BE2C (cell line): Measurements from ENCODE around the gene GLIS1.

Experiments used
- DNase-seq: peaks from one replicate; pipeline ENCODE4 v3.0.0-alpha.2; 2020
- H3K27me3 ChIP-seq: fragments of 250-450 bp; sonication (Bioruptor Pico); 2 replicates; pipeline ENCODE4 v1.5.1; 2020; ENCODE audit warnings: mild to moderate bottlenecking
- H3K36me3 ChIP-seq: fragments of 250-450 bp; sonication (Bioruptor Pico); 2 replicates; pipeline ENCODE4 v1.5.1; 2020; ENCODE audit warnings: mild to moderate bottlenecking
- H3K4me1 ChIP-seq: fragments of 250-450 bp; sonication (Bioruptor Pico); 2 replicates; pipeline ENCODE4 v1.5.1; 2020
- H3K4me3 ChIP-seq: 2 replicates; pipeline ENCODE4 v1.5.1; 2011; ENCODE audit warnings: low read depth, low read length
- H3K9me3 ChIP-seq: fragments of 250-450 bp; sonication (Bioruptor Pico); 2 replicates; pipeline ENCODE4 v1.5.1; 2020
- CTCF ChIP-seq: IDR thresholded peaks from 2 replicates; pipeline ENCODE4 v1.5.1; 2012; ENCODE audit warnings: mild to moderate bottlenecking, low read depth, low read length

GLIS1 gene

GRCh38 chr1:53467391-53467790 is 271.6 kb downstream of the GLIS1 start:
- DNase-seq, result no peak
- Histone ChIP-seq H3K4me1 (no peaks in the 10 kb centered on the region), H3K36me3 (no peaks in the 10 kb centered on the region), H3K9me3 (no peaks in the 10 kb centered on the region), H3K4me3 (no peak overlapping the region), H3K27me3 (no peaks in the 10 kb centered on the region)
- no peak for TF ChIP-seq CTCF

GRCh38 chr1:53465023-53465957 is 273.7 kb downstream of the GLIS1 start:
- no peaks in the 10 kb centered on the region for H3K4me1 ChIP-seq
- no peaks in the 10 kb centered on the region for H3K27me3 ChIP-seq
- no peak for DNase-seq
- no peak for TF ChIP-seq CTCF
- no peak overlapping the region for H3K4me3 ChIP-seq
- no peaks in the 10 kb centered on the region for H3K9me3 ChIP-seq
- no peaks in the 10 kb centered on the region for H3K36me3 ChIP-seq

GRCh38 chr1:53463961-53464899 is 274.7 kb downstream of the GLIS1 start:
- Histone ChIP-seq H3K27me3 (no peaks in the 10 kb centered on the region), H3K4me3 (no peak overlapping the region), H3K9me3 (no peaks in the 10 kb centered on the region), H3K36me3 (no peaks in the 10 kb centered on the region), H3K4me1 (no peaks in the 10 kb centered on the region)
- no peak for TF ChIP-seq CTCF
- no peak for DNase-seq

GRCh38 chr1:53462769-53463501 is 276.0 kb downstream of the GLIS1 start:
- no peaks in the 10 kb centered on the region for H3K4me1 ChIP-seq
- H3K27me3 ChIP-seq, result no peaks in the 10 kb centered on the region
- no peak for TF ChIP-seq CTCF
- no peaks in the 10 kb centered on the region for H3K36me3 ChIP-seq
- DNase-seq, result peak; percentile 24
- H3K9me3 ChIP-seq, result no peaks in the 10 kb centered on the region
- H3K4me3 ChIP-seq, result no peak overlapping the region

- no peaks in the 10 kb centered on the region for H3K27me3 ChIP-seq
- DNase-seq, result no peak
- TF ChIP-seq CTCF, result no peak
- H3K9me3 ChIP-seq, result no peaks in the 10 kb centered on the region
- H3K4me1 ChIP-seq, result no peaks in the 10 kb centered on the region
- no peak overlapping the region for H3K4me3 ChIP-seq
- H3K36me3 ChIP-seq, result no peaks in the 10 kb centered on the region
Measured at GRCh38 chr1:53462193-53462592, 276.8 kb downstream of the GLIS1 start.
